PC-9 (cell line): ENCODE results near the gene TMCC2. TPM values are rescaled to one million over a fixed set of nuclear protein-coding genes. Genes with fewer than 3 reads are reported as not detected.

Experiments used
- BruUV-seq: library from RNA; stranded (reverse); fragments of 400-500 nt; replicated peaks from 2 replicates; lab custom pipeline; 2021; lab: Mats Ljungman, UMichigan
- CTCF ChIA-PET: fragments of 300-600 bp; sonication (Branson Sonifier 250); formaldehyde crosslinking; loops from one replicate; lab custom pipeline; 2022; ENCODE audit warnings: antibody characterized with exemption; lab: Charles Lee
- POLR2A ChIA-PET: fragments of 300-600 bp; sonication (Branson Sonifier 250); formaldehyde crosslinking; loops from one replicate; lab custom pipeline; 2022; ENCODE audit warnings: antibody characterized with exemption; ENCODE audit not compliant: unreplicated experiment; lab: Charles Lee
- DNase-seq, 2 experiments: peaks; one replicate each; pipeline versions ENCODE4 v3.0.0 to v3.0.0-alpha.2; 2015 to 2022; ENCODE audit warnings: mixed read lengths in 1 of 2
- H2AFZ ChIP-seq: fragments of 200-600 bp; sonication (generic); 2 replicates; pipeline ENCODE4 v1.8.1; 2017; ENCODE audit warnings: antibody characterized with exemption
- H3F3A ChIP-seq: fragments of 200-600 bp; sonication (generic); 2 replicates; pipeline ENCODE4 v1.8.1; 2017; ENCODE audit warnings: antibody characterized with exemption, mild to moderate bottlenecking, low read depth; ENCODE audit not compliant: insufficient read depth
- H3K27ac ChIP-seq: fragments of 200-600 bp; sonication (generic); 2 replicates; pipeline ENCODE4 v1.6.1; 2016; ENCODE audit warnings: mixed run types
- H3K27me3 ChIP-seq: fragments of 200-600 bp; sonication (generic); 2 replicates; pipeline ENCODE4 v1.6.1; 2016; ENCODE audit warnings: low read depth, mixed run types; ENCODE audit not compliant: insufficient read depth
- H3K36me3 ChIP-seq: fragments of 200-600 bp; sonication (generic); 2 replicates; pipeline ENCODE4 v1.6.1; 2016; ENCODE audit warnings: low read depth, mixed run types
- H3K4me1 ChIP-seq: fragments of 200-600 bp; sonication (generic); replicated peaks from 2 replicates; pipeline ENCODE4 v1.6.1; 2016; ENCODE audit warnings: mixed run types; ENCODE audit not compliant: insufficient read depth
- H3K4me2 ChIP-seq: fragments of 200-600 bp; sonication (generic); 2 replicates; pipeline ENCODE4 v1.6.1; 2017; ENCODE audit warnings: mixed run types
- H3K4me3 ChIP-seq: fragments of 200-600 bp; sonication (generic); 2 replicates; pipeline ENCODE4 v1.6.1; 2016; ENCODE audit warnings: mixed run types
- H3K79me2 ChIP-seq: fragments of 200-600 bp; sonication (generic); 2 replicates; pipeline ENCODE4 v1.6.1; 2017; ENCODE audit warnings: low read depth, mixed run types
- H3K9me2 ChIP-seq: fragments of 200-600 bp; sonication (generic); 2 replicates; pipeline ENCODE4 v1.8.1; 2017; ENCODE audit warnings: mild to moderate bottlenecking; ENCODE audit not compliant: insufficient read depth
- H3K9me3 ChIP-seq: fragments of 200-600 bp; sonication (generic); 2 replicates; pipeline ENCODE4 v1.8.1; 2016; ENCODE audit warnings: low read depth; ENCODE audit not compliant: insufficient read depth
- H4K20me1 ChIP-seq: fragments of 200-600 bp; sonication (generic); 2 replicates; pipeline ENCODE4 v1.8.1; 2017; ENCODE audit not compliant: insufficient read depth
- EZH2 ChIP-seq: fragments of 200-600 bp; sonication (generic); IDR thresholded peaks from 2 replicates; pipeline ENCODE4 v1.8.0; 2017; ENCODE audit warnings: antibody characterized with exemption, low read depth
- intact Hi-C: fragments of 100-400 bp; cut with micrococcal nuclease; formaldehyde crosslinking; loops from one replicate; pipeline ENCODE4 v1.10.0; 2022; ENCODE audit not compliant: unreplicated experiment
- total RNA-seq: library from RNA; stranded (reverse); gene quantifications from 2 replicates; pipeline ENCODE4 v1.2.3, GENCODE V29; 2021
- TF ChIP-seq, protein P1 (sequence below): fragments of 200-600 bp; sonication (generic); conservative IDR thresholded peaks from 2 replicates; pipeline ENCODE4 v1.6.1; 2017; ENCODE audit warnings: mixed run types, antibody characterized with exemption, mild to moderate bottlenecking, moderate library complexity

The TMCC2 gene
- total RNA-seq, 1 experiment from 2014 or later: 0.79 TPM

DNA sequence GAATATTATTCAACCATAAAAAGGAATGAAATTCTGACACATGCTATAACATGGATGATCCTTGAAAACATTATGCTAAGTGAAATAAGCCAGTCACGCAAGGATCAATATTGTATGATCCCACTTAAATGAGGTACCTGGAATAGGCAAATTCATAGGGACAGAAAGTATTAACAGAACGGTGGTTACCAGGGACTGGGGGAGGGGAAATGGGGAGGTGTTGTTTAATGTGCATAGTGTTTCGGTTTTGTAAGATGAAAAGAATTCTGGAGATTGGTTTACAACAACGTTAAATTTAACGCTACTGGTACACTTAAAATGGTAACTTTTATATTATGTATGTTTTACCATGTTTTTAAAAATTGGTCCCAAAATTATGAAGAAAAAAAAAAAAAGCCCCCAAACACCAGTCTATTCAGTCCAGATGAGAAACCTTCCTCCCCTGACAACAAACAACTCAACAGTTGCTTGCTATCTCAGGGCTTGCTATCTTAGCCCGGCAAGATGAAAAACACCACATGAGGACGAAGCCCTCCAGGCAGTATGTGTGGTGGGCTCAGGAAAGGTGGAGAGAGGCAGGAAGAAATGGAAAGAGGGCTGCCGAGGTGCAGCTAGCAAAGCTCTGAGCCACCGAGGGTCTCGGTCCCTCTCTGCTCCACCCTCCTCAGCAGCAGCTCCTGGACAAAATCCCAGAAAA lies 85.3 kb downstream of the TMCC2 start:
- DNase-seq: no peak
- no peaks in the 10 kb centered on the region for H3K9me2 ChIP-seq
- POLR2A ChIA-PET: no interaction called here
- peaks cover 21% of the 10 kb centered on the region for H3K4me1 ChIP-seq
- no peaks in the 10 kb centered on the region for H3K9me3 ChIP-seq
- CTCF ChIA-PET: no interaction called here
- peaks cover 17% of the 10 kb centered on the region for H3K79me2 ChIP-seq
- H3K27me3 ChIP-seq: no peaks in the 10 kb centered on the region
- no peak overlapping the region for H3K27ac ChIP-seq
- intact Hi-C loops: no loop called here
- peaks cover 8% of the 10 kb centered on the region; the same call in 1 of the 2 replicates for H3F3A ChIP-seq
- BruUV-seq: no TSS peak
- no peak overlapping the region for H2AFZ ChIP-seq
- H3K4me2 ChIP-seq: no peak overlapping the region
- TF ChIP-seq EZH2: no peak
- TF ChIP-seq, protein P1, sequence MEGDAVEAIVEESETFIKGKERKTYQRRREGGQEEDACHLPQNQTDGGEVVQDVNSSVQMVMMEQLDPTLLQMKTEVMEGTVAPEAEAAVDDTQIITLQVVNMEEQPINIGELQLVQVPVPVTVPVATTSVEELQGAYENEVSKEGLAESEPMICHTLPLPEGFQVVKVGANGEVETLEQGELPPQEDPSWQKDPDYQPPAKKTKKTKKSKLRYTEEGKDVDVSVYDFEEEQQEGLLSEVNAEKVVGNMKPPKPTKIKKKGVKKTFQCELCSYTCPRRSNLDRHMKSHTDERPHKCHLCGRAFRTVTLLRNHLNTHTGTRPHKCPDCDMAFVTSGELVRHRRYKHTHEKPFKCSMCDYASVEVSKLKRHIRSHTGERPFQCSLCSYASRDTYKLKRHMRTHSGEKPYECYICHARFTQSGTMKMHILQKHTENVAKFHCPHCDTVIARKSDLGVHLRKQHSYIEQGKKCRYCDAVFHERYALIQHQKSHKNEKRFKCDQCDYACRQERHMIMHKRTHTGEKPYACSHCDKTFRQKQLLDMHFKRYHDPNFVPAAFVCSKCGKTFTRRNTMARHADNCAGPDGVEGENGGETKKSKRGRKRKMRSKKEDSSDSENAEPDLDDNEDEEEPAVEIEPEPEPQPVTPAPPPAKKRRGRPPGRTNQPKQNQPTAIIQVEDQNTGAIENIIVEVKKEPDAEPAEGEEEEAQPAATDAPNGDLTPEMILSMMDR: no peak
- H3K4me3 ChIP-seq: no peak overlapping the region
- no peaks in the 10 kb centered on the region for H4K20me1 ChIP-seq
- no peaks in the 10 kb centered on the region for H3K36me3 ChIP-seq

- ChIA-PET POLR2A (interaction anchor here (0.9 kb wide), 1 partner anchor 16 kb away, joined by 7 read pairs; no protein-coding TSS in a partner anchor), CTCF (no interaction called here)
- no peak overlapping the region for H2AFZ ChIP-seq
- no peak overlapping the region for H3K4me2 ChIP-seq
- no peaks in the 10 kb centered on the region for H3K27me3 ChIP-seq
- peaks cover 12% of the 10 kb centered on the region; the same call in 1 of the 2 replicates for H3F3A ChIP-seq
- no peaks in the 10 kb centered on the region for H4K20me1 ChIP-seq
- H3K4me1 ChIP-seq: peaks cover 28% of the 10 kb centered on the region
- H3K27ac ChIP-seq: no peak overlapping the region
- no peak for TF ChIP-seq EZH2
- TF ChIP-seq, protein P1: no peak
- no TSS peak for BruUV-seq
- intact Hi-C loops: no loop called here
- no peaks in the 10 kb centered on the region for H3K36me3 ChIP-seq
- no peaks in the 10 kb centered on the region for H3K9me2 ChIP-seq
- peaks cover 23% of the 10 kb centered on the region for H3K79me2 ChIP-seq
- H3K4me3 ChIP-seq: no peak overlapping the region
- DNase-seq: no peak
- no peaks in the 10 kb centered on the region for H3K9me3 ChIP-seq
These were observed 86.0 kb downstream of the TMCC2 start for GRCh38 chr1:205313563-205314308.

GRCh38 chr1:205315008-205315618 lies 87.4 kb downstream of the TMCC2 start:
- DNase-seq: no peak
- H4K20me1 ChIP-seq: no peaks in the 10 kb centered on the region
- H3K4me2 ChIP-seq: no peak overlapping the region
- H3K9me2 ChIP-seq: no peaks in the 10 kb centered on the region
- POLR2A ChIA-PET: interaction anchor here (0.9 kb wide), 1 partner anchor 17 kb away, joined by 7 read pairs; no protein-coding TSS in a partner anchor
- no peak overlapping the region for H2AFZ ChIP-seq
- peaks cover 24% of the 10 kb centered on the region for H3K79me2 ChIP-seq
- no peak for TF ChIP-seq EZH2
- TF ChIP-seq, protein P1: no peak
- no peaks in the 10 kb centered on the region for H3K9me3 ChIP-seq
- H3F3A ChIP-seq: peaks cover 12% of the 10 kb centered on the region; the same call in 1 of the 2 replicates
- peaks cover 42% of the 10 kb centered on the region for H3K4me1 ChIP-seq
- BruUV-seq: no TSS peak
- H3K4me3 ChIP-seq: no peak overlapping the region
- no peaks in the 10 kb centered on the region for H3K27me3 ChIP-seq
- no peaks in the 10 kb centered on the region for H3K36me3 ChIP-seq
- CTCF ChIA-PET: interaction anchor here (0.8 kb wide), 1 partner anchor 325 kb away, joined by 3 read pairs; no protein-coding TSS in a partner anchor
- intact Hi-C loops: no loop called here
- H3K27ac ChIP-seq: no peak overlapping the region
